ENCODE measurements around the gene C16orf74. TPM values are rescaled to one million over a fixed set of nuclear protein-coding genes. Genes with fewer than 3 reads are reported as not detected.

The C16orf74 gene
- polyA plus RNA-seq, 1 experiment: 3.2 TPM

DNA sequence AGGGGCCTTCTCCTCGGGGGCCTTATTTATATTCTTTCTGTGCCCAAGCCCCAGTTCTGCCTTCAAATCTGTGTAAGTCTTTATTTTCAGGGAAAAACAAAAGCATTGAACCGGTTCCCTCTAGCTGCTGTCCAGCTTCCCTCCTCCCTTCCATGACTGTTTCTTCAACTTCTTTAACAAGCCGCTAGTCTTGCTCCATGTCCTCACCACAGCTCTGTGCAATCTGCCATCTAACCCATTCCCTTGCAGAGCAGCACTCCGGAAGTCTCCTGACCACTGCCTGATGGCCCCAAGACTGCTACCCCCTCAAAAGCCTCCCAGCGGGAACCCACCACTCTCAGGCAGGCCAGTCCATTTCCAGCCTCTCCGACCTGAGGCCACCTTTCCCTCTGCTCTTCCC lies 31.6 kb upstream of the C16orf74 start:
- no peak overlapping the region for H3K27ac ChIP-seq (ENCODE audit: low read depth, low read length)
- TF ChIP-seq CTCF (IDR thresholded peaks at IDR 0.05; ENCODE audit: low read depth, low read length): no peak
- no peaks in the 10 kb centered on the region for H3K27me3 ChIP-seq (ENCODE audit: control insufficient read depth, insufficient read depth, low read length)
- DNase-seq (ENCODE audit: low read depth, low spot score): no peak
- H3K4me3 ChIP-seq (ENCODE audit: low read depth, low read length): no peak overlapping the region
- CTCF ChIA-PET: no interaction called here
- H3K9me3 ChIP-seq (ENCODE audit: control insufficient read depth, insufficient read depth, low read length): no peaks in the 10 kb centered on the region; the same call in 1 of the 2 replicates
- POLR2A ChIA-PET: interaction anchor here (0.6 kb wide), 1 partner anchor 161 kb away, joined by 3 read pairs; no protein-coding TSS in a partner anchor

- DNase-seq (ENCODE audit: low read depth, low spot score): no peak
- ChIA-PET CTCF (no interaction called here), POLR2A (interaction anchor here (0.6 kb wide), 1 partner anchor 160 kb away, joined by 3 read pairs; no protein-coding TSS in a partner anchor)
- Histone ChIP-seq H3K27ac (ENCODE audit: low read depth, low read length) (no peak overlapping the region), H3K9me3 (ENCODE audit: control insufficient read depth, insufficient read depth, low read length) (no peaks in the 10 kb centered on the region; the same call in 1 of the 2 replicates), H3K27me3 (ENCODE audit: control insufficient read depth, insufficient read depth, low read length) (no peaks in the 10 kb centered on the region), H3K4me3 (ENCODE audit: low read depth, low read length) (no peak overlapping the region)
- TF ChIP-seq CTCF (IDR thresholded peaks at IDR 0.05; ENCODE audit: low read depth, low read length): no peak
Measured at GRCh38 chr16:85781695-85782370, 30.9 kb upstream of the C16orf74 start.

- CTCF ChIA-PET: no interaction called here
Measured at GRCh38 chr16:85781156-85781555, 30.3 kb upstream of the C16orf74 start.

DNA sequence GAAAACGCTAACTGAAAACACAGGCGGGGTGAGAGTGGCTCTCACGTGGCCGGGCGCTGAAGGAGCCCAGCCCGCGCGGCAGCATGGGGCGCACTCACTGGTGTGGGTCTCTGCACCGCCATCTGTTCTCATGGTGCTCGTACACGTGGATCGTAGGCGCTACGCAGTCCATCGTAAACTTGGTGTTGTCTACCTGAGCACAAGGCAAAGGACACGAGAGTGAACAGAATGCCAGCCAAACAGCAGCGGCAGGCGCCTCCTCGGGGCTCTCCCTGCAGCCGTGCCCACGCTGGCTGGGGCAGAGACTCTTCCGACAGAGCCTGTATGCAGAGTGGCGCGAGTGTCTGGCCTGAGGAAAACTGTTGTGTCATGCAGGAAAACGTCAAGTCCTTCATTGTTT lies 29.4 kb upstream of the C16orf74 start:
- no peak for TF ChIP-seq CTCF (IDR thresholded peaks at IDR 0.05; ENCODE audit: low read depth, low read length)
- no peak for DNase-seq (ENCODE audit: low read depth, low spot score)
- H3K27me3 ChIP-seq (ENCODE audit: control insufficient read depth, insufficient read depth, low read length): no peaks in the 10 kb centered on the region
- CTCF ChIA-PET: no interaction called here
- no peak overlapping the region for H3K27ac ChIP-seq (ENCODE audit: low read depth, low read length)
- no peak overlapping the region for H3K4me3 ChIP-seq (ENCODE audit: low read depth, low read length)
- H3K9me3 ChIP-seq (ENCODE audit: control insufficient read depth, insufficient read depth, low read length): no peaks in the 10 kb centered on the region; the same call in 1 of the 2 replicates
- POLR2A ChIA-PET: no interaction called here

More at GRCh38 chr16:85781156-85781555, 30.3 kb upstream of the C16orf74 start:
- no peak for TF ChIP-seq CTCF (IDR thresholded peaks at IDR 0.05; ENCODE audit: low read depth, low read length)
- Histone ChIP-seq H3K4me3 (ENCODE audit: low read depth, low read length) (no peak overlapping the region), H3K27ac (ENCODE audit: low read depth, low read length) (no peak overlapping the region), H3K27me3 (ENCODE audit: control insufficient read depth, insufficient read depth, low read length) (no peaks in the 10 kb centered on the region), H3K9me3 (ENCODE audit: control insufficient read depth, insufficient read depth, low read length) (no peaks in the 10 kb centered on the region; the same call in 1 of the 2 replicates)
- POLR2A ChIA-PET: no interaction called here
- DNase-seq (ENCODE audit: low read depth, low spot score): no peak

DNA sequence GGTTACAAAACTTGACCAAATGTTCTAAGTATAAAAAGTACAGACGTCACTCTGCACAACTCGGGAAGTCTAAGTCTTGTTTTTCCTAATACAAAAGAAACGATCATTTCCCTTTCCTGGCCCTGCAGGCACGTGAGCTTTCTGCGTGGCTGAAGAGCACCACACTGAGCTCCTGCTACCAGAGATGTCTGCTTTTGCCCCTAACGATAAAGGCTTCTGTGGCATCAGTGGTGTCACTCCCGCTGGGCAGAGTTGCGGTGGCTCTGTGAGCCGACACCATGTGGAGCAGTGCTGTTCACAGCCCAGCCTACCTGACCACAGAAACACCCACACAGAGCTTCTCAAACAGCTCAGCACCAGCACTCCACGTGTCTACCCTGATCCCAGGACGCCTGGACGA lies 28.0 kb upstream of the C16orf74 start:
- Histone ChIP-seq H3K4me3 (ENCODE audit: low read depth, low read length) (no peak overlapping the region), H3K9me3 (ENCODE audit: control insufficient read depth, insufficient read depth, low read length) (no peaks in the 10 kb centered on the region; the same call in 1 of the 2 replicates), H3K27ac (ENCODE audit: low read depth, low read length) (no peak overlapping the region), H3K27me3 (ENCODE audit: control insufficient read depth, insufficient read depth, low read length) (no peaks in the 10 kb centered on the region)
- ChIA-PET POLR2A (no interaction called here), CTCF (no interaction called here)
- TF ChIP-seq CTCF (IDR thresholded peaks at IDR 0.05; ENCODE audit: low read depth, low read length): no peak
- no peak for DNase-seq (ENCODE audit: low read depth, low spot score)
